NCI-H748 treated with DMSO at 0.1 percent for 48 hours (cell line): ENCODE measurements around the gene ARHGEF2.
"Not testable (repeated sequence)": the region's sequence is repeated elsewhere in the genome, so short reads cannot be mapped to it uniquely, and the experiment has no call there.

Experiments
- DNase-seq: peaks from one replicate; lab custom pipeline; 2025; lab: John Stamatoyannopoulos, UW

The ARHGEF2 gene

DNA sequence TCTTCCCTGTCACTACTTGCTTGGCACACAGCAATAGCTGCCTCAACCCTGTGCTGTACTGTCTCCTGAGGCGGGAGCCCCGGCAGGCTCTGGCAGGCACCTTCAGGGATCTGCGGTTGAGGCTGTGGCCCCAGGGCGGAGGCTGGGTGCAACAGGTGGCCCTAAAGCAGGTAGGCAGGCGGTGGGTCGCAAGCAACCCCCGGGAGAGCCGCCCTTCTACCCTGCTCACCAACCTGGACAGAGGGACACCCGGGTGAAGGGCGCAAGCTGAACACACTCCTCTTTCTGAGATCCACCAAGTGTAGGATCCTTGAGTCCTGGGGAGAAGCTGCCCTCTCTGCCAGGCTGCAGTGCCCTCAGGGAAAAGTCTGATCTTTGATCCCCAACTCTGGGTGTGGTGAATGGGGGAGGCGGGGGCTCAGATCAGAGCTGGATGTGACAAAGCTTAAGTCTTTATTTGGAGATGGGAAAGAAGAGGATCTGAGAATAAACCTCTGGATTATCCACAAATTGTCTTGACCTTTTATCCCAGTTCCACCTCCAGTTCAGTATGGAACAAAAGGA is 35.7 kb downstream of the ARHGEF2 start:
- DNase-seq = no peak

DNA sequence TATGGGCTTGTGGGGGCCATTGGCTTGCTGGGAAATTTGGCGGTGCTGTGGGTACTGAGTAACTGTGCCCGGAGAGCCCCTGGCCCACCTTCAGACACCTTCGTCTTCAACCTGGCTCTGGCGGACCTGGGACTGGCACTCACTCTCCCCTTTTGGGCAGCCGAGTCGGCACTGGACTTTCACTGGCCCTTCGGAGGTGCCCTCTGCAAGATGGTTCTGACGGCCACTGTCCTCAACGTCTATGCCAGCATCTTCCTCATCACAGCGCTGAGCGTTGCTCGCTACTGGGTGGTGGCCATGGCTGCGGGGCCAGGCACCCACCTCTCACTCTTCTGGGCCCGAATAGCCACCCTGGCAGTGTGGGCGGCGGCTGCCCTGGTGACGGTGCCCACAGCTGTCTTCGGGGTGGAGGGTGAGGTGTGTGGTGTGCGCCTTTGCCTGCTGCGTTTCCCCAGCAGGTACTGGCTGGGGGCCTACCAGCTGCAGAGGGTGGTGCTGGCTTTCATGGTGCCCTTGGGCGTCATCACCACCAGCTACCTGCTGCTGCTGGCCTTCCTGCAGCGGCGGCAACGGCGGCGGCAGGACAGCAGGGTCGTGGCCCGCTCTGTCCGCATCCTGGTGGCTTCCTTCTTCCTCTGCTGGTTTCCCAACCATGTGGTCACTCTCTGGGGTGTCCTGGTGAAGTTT is 36.4 kb downstream of the ARHGEF2 start:
- DNase-seq = no peak

DNA sequence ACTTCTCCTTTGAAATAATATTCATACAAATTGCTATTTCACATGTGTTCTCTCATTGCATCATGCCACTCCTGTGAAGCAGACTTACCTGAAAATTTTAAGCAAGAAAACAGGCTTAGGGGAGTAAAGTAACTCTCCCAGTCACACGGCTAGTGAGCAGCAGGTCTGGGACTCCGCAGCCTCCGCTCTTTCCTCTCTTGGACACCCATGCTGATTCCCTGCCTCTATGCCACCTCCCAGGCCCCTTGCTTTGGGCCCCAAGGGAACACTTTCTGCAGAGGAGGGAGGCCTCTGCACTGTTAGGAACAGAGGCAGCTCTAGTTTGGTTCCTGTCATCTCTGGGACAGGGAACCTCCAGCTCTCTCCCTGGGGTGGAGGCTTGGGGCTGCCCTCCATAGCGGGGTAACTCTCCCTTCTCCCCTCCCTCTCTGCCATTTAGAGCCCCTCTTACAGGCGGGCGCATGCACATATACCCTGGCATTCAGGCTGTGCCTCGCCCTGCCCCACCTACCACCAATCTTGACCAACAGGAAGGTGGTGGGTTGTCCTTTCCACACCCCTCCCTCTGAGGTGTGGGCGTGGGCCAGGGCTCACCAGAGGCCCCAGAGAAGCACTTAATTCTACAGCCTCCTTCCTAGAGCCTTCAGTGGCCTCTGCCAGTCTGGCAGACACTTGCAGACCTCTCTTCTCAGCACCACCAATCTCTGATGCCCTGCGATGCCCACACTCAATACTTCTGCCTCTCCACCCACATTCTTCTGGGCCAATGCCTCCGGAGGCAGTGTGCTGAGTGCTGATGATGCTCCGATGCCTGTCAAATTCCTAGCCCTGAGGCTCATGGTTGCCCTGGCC is 37.1 kb downstream of the ARHGEF2 start, which contains the start of gene RXFP4:
Gene RXFP4, plus strand, starts transcription at position 646 of the 852 bp plus-strand sequence. Its CDS starts 72 bp downstream, at position 718.
- no peak for DNase-seq

DNA sequence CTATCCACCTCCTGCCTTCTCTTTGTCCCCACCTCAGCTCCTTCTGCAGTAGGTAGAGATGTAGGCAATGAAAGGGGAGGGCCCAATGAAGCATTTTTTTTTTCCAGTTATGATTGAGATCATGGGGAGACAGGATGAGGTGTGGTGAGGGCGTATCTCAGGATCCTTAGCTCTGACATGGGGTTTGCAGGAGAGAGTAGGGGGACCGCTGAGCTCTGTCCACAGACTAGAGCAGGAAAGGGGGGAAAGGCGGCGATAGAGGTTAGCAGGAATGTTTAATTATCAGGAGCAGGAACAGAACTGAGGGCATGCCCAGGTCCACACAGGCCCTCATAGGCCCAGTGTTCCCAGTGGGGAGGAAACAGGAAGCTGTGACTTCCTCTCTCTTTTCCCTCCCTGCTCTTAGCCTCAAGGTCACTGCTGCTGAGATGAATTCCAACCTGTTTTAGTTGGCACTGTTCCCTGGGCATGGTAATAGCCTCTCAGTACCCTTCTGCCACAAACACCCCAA is 37.8 kb downstream of the ARHGEF2 start:
- DNase-seq = no peak

DNA sequence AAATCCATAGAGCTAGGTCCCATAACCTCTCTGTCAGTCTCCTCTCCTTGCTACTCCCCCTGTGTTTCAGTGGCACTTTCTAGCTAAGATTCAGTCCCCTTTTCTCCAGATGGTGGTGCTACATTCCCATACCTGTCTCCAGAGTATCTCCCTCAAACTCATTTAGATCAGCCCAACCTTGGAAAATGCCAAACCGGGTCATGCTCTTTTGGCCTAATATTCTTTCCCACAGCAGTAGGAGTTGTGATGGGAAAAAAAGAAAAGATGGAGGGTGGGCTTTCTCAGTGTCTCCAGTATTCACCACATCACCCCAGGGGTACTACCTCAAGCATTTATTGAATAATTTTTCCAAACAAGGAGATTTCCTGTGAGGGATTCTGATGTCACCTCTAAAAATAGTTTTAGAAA is 40.1 kb downstream of the ARHGEF2 start:
- DNase-seq = peak; percentile 52

DNA sequence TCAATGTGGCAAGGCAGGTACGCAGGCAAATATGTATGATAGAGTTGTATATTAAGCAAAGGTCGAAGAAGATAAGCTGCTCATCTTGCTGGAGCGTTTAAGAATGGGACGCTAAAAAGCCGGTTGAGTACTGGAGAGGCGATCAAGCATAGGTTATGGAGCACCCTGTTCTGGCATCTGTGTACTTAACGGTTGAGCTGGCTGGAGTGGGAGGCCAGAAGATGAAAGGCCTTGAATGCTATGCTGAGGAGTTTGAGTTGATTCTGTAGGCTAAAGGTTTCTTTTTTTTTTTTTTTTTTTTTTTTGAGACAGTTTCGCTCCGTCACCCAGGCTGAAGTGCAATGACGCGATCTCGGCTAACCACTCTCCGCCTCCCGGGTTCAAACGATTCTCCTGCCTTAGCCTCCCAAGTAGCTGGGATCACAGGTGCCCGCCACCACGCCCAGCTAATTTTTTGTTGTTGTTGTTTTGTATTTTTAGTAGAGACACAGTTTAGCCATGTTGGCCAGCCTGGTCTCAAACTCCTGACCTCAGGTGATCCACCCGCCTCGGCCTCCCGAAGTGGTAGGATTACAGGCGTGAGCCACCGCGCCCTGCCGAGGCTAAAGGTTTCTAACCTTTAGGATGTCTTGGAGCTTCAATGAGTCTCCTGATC is 43.3 kb downstream of the ARHGEF2 start:
- no peak for DNase-seq

DNA sequence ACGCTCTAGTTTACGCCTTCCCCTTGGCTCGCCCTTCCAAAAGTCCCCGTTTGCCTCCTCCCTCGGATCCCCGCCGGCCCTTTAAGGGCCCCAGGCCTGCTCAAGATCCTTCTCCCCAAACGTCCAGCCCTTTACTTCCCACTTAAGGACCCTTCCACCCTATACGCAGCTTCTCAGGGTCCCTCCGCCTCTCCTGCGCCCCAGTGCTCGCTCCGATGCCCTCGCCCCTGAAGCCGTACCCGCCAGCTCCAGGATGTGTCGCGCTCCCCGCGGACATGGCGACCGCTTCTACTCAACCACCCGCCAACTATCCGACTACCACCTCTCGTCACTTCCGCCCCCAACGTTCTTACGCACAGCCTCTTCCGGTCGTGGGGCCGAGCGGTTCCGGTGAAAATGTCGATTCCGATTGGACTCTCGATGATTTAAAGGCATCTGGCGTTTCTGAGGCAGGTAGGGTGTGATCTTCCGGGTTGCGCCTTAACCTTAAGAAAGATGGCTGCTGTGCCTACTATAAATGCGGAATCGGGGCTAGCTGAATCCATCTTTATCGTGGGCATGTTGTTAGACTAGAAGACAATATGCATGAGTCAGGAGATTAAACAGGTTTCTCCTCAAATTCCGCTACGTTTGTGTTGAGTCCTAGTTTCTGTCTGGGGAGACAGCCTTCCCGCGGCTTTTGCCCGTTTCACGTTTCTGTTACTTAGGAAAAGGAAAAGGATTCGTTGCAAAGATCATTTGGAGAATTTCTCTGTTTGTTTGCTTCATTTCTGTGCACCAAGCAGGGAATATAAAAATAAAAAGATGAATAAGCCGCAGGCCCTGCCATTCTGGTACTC is 44.0 kb downstream of the ARHGEF2 start, which contains the start of gene KHDC4:
Gene KHDC4, minus strand, starts transcription at position 317 of the 839 bp plus-strand sequence. Its CDS starts 40 bp downstream, at position 277.
- peak; percentile 96 for DNase-seq

DNA sequence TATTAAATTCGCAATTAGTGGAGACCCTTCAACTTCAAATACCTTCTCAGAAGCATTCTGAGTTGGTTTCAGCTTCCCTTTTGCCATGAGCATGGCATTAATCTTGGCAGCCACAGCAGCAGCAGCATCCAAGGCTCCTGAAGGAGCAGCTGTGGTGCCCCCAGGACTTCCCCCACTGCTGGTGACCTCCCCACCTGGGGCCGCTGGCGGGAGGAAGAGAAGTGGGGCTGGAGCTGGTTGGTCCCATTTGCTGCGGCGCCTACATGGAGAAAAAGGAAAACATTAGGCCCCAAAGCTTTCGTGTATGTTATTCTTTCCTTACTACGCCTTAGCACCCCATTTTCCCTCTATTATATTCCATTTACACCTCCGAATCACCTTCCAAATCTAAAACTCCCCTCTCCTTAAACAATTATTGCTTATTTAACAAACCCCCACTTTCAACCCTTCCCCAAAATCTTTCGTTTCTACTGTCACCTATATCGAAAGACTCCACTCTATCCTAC is 44.7 kb downstream of the ARHGEF2 start:
- DNase-seq = no peak

DNA sequence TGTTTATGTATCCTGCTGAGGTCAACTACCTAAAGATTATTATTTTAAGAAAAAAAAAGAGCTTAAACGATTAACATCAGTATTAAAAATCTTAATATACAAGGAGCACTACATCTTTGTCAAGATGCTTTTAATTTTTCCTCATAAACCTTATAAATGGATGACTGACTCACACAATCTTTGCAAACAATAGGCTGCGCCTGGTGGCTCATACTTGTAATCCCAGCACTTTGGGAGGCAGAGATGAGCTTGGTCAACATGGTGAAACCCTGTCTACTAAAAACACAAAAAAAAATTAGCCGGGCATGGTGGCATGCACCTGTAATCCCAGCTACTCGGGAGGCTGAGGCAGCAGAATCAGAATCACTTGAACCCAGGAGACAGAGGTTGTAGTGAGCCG is 45.9 kb downstream of the ARHGEF2 start:
- no peak for DNase-seq

DNA sequence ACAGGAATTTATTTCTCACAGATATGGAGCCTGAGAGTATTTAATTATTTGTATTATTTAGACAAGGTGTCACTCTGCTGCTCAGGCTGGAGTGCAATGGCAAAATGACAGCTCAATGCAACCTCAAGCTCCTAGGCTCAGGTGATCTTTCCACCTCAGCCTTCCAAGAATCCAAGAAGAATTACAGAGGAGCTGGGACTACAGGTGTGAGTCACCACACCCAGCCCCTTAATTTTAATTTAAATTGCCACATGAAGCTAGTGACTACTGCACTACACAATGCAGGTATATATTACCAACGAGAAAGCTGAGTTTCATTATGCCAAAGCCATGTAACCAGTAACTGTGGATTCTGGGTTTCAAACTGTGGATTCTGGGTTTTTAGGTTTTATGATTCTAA is 46.3 kb downstream of the ARHGEF2 start:
- no peak for DNase-seq

DNA sequence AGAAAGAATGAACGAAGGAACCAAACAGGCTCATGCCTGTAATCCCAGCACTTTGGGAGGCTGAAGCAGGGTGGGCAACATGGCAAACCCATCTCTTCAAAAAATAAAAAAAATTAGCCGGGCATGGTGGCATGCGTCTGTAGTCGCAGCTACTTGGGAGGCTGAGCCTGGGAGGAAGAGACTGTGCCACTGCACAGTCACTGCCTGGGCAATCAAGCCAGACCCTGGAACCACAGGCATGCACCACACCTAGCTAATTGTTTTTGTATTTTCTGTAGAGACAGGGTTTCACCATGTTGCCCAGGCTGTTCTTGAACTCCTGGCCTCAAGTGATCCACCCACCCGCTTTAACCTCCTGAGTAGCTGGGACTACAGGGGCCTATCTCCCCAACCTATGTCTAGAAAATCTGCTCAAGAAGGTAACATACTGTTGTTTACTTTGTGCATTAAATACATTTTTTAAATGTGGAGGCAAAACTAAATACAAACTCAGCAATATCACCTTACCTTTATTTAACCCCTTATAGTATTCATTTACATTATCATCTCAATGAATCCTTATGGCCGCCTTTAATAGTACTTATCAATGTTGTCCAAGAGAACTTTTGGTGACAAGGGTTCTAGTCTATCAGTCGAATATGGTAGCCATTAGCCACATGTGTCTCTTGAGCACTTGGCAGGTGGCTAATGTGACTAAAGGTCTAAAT is 46.9 kb downstream of the ARHGEF2 start:
- DNase-seq = no peak

DNA sequence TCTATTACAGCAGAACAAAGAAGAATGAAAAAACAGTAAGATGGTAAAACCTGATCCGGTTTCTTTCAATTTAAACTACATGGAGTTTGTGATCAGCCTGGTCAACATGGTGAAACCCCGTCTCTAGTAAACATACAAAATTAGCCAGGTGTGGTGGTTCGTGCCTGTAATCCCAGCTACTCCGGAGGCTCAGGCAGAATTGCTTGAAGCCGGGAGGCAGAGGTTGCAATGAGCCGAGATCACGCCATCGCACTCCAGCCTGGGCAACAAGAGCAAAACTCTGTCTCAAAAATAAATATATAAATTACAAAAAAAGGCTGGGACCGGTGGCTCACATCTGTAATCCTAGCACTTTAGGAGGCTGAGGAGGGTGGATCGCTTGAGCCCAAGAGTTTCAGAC is 47.6 kb downstream of the ARHGEF2 start:
- DNase-seq = not testable (repeated sequence)

DNA sequence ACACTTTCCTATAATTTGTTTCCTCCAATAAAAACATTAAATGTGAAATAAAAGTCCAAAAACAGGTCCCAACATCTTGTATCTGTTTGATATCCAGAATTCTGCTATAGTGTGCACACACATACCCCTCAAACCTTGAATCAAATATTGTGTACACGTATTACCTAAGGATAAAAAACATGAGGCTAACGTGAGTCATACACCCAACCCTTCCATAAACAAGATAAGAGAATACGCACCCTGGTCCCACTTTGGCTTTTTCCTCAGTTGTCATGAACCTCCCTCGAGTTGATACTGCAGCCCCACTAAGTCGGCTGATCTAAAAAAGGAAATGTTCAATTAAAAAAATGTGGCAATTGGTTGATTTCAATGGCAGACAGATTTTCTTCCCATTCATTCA is 49.3 kb downstream of the ARHGEF2 start:
- no peak for DNase-seq

DNA sequence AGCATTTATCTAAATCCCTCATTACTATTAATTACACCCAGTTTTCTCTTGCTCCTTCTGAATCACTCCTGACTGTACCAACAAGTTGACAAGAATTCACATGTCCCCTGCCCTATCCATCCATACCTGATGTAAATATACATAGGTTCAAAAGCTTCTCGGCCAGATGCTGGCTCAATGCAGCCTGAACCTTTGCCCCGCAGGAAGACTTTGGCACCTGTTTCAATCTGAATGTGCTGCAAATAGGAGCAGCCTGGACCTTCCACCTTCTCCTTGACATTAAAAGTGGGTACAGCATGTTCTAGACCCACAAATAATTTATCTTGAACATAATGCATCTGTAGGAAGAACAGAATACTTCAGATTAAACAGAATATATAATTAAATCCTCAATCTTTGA is 52.8 kb downstream of the ARHGEF2 start:
- no peak for DNase-seq

DNA sequence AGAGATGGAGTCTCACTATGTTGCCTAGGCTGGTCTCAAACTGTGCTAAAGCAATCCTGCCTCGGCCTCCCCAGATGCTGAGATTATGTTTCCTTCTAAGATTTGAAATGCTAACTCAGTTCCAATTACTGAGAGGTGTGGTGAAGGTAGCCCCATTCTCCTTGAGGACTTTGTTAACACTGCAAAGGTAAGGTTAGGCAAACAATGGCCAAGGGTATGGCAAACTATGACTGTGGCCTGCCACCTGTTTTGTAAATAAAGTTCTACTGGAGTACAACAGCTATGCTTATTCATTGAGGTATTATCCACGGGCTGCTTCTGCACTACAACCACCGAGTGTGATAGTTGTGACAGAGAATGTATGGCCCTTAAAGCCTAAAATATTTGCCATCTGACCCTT is 57.6 kb downstream of the ARHGEF2 start:
- DNase-seq = no peak

DNA sequence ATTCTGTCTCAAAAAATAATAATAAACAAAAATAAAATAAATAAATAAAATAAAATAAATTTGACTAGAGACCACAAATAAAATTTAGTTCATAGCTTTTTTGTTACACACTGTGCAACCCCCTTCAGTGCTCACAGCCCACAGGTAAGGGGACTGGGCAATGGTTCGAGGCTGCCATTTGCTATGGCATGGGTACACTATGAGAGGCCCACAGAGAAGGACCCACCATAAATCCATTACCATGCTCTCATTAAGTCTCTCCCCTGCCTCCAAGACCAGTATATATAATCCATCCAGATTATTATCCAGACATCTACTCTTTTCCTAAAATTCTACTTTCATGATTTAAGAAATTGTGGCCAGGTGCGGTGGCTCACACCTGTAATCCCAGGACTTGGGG is 58.5 kb downstream of the ARHGEF2 start:
- DNase-seq = no peak

DNA sequence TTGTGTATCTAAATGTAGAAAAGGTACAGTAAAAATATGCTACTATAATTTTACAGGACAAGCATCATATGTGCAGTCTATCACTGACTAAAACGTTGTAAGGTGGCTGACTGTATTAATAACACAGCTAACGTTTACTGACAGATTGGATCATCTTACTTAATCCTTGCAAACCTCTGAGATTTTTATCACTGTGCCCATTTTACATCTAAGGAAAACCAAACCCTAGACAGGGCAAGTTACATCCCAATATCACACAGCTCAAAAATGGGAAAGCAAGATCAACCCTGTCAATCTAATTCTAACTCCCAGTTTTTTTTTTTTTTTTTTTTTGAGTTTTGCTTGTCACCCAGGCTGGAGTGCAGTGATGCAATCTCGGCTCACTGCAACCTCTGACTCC is 59.7 kb downstream of the ARHGEF2 start:
- no peak for DNase-seq

DNA sequence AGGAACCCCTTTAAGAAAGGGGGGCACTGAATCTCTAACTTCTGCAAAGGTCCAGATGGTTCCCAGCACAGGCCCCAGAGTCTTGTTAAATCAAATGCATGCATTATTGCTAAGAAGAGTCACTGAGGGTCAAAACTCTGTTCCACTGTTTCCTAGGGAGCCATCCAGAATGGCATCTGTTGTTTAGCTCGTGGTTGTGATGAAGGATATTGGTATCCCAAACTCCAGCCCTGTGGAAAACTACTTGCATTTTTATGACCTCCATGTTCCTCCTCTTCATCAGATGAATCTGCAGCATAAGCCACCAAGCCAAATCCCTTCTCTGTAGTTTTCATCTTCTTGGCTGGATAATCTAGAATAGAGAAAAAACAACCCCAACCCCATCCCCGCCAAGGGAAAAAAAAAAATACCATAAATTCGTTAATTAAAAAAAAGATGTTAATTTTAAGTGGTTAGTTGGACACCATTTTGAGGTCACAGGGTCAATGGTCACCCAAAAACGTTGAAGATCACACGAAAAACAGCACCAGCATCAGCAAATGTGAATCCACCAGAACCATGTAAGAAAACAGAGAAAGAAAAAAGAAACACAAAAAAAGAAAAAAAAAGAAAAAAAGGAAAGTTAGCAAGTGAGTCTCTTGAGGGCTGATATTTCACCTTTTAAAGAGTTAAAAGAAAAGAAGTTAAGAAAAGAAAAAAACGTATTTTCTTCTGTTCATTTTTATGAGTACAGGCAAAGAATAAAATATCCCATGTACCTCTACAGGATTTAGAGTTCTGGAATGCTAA is 64.2 kb downstream of the ARHGEF2 start:
- no peak for DNase-seq

DNA sequence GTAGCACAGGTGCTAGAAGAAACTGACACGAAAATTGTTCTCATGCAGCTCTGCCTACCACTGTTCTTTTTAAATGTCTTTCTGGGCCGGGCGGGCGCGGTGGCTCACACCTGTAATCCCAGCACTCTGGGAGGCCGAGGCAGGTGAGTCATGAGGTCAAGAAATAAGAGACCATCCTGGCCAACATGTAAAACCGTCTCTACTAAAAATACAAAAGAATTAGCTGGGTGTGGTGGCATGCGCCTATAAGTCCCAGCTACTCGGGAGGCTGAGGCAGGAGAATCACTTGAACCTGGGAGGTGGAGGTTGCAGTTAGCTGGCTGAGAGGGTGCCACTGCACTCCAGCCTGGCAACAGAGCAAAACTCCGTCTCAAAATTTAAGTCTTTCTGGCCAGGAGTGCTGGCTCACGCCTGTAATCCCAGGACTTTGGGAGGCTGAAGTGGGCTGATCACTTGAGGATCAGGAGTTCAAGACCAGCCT is 66.3 kb downstream of the ARHGEF2 start:
- DNase-seq = no peak
